ENCODE measurements around the gene HSBP1. TPM values are rescaled to one million over a fixed set of nuclear protein-coding genes. Genes with fewer than 3 reads are reported as not detected.

The HSBP1 gene
- total and polyA plus RNA-seq, 2 of the 4 experiments (the other 2 are of a cell fraction) = 8.8 to 65.2 TPM

GRCh38 chr16:83842291-83842690, 34.5 kb downstream of the HSBP1 start:
- Histone ChIP-seq H3K23ac (ENCODE audit: low read depth, low read length) (no peak overlapping the region), H3K56ac (ENCODE audit: extremely low read depth, insufficient read depth, low read length) (no peak overlapping the region), H3K27me3 (ENCODE audit: control insufficient read depth, insufficient read depth, low read length) (peaks cover 12% of the 10 kb centered on the region), H2AK9ac (replicated peaks; ENCODE audit: low read depth, low read length, poor library complexity) (no peak overlapping the region), H3K79me1 (ENCODE audit: low read depth in 1 of 2, low read length in 2 of 2) (no peaks in the 10 kb centered on the region), H3K4me3 (ENCODE audit: insufficient read depth, low read depth, low read length) (no peak overlapping the region), H4K5ac (ENCODE audit: low read depth, low read length) (no peak overlapping the region), H4K8ac (ENCODE audit: low read depth in 2 of 2, low read length in 2 of 2) (no peak overlapping the region), H2BK20ac (ENCODE audit: low read depth, low read length) (no peak overlapping the region), H4K20me1 (ENCODE audit: insufficient read depth, low read length) (no peaks in the 10 kb centered on the region), H3K4ac (ENCODE audit: low read depth, low read length) (no peak overlapping the region), H3K9ac (ENCODE audit: low read depth, low read length) (no peak overlapping the region), H3K9me1 (ENCODE audit: insufficient read depth, low read length) (no peaks in the 10 kb centered on the region), H2BK15ac (ENCODE audit: low read depth, low read length) (no peak overlapping the region), H3K4me1 (ENCODE audit: control insufficient read depth, insufficient read depth, low read length) (no peaks in the 10 kb centered on the region), H3K9me3 (ENCODE audit: control insufficient read depth, insufficient read depth, low read length) (no peaks in the 10 kb centered on the region), H3K18ac (ENCODE audit: low read depth, low read length) (no peak overlapping the region), H2BK5ac (ENCODE audit: low read depth, low read length, poor library complexity, severe bottlenecking) (no peak overlapping the region), H3K27ac (ENCODE audit: insufficient read depth, low read length) (no peak overlapping the region), H3K14ac (replicated peaks; ENCODE audit: low read depth, low read length) (no peak overlapping the region), H3K36me3 (ENCODE audit: control insufficient read depth, insufficient read depth, low read length) (no peaks in the 10 kb centered on the region), H4K91ac (ENCODE audit: insufficient read depth, low read depth, low read length) (no peak overlapping the region), H3K4me2 (ENCODE audit: low read depth, low read length) (no peak overlapping the region), H2BK120ac (ENCODE audit: low read depth, low read length) (no peak overlapping the region), H2AK5ac (ENCODE audit: low read depth, low read length) (no peak overlapping the region), H2AFZ (replicated peaks; ENCODE audit: low read length, poor library complexity) (no peak overlapping the region)
- WGBS, 2 experiments (ENCODE audit: extremely low coverage in 2 of 2, insufficient read length in 1 of 2) = no CpG with 5 or more reads among the region's 7 CpGs
- in situ Hi-C loops (cut with MboI; ENCODE audit: low sequenced_read_pairs) = no loop called here
- BruUV-seq (replicated peaks) = no TSS peak
- ChIA-PET POLR2A (ENCODE audit: unreplicated experiment) (no interaction called here), CTCF (no interaction called here)
- DNase-seq = no peak
- intact Hi-C loops (cut with micrococcal nuclease) = no loop called here
- dilution Hi-C loops (cut with HindIII; ENCODE audit: low sequenced_read_pairs, unreplicated experiment) = no loop called here
- no peak for ATAC-seq (ENCODE audit: low read depth)
- TF ChIP-seq NFE2L2 (IDR thresholded peaks at IDR 0.05; ENCODE audit: low read depth, low read length) (no peak), CHD1 (IDR thresholded peaks at IDR 0.05; ENCODE audit: low read depth, low read length) (no peak), SMC3 (IDR thresholded peaks at IDR 0.05; ENCODE audit: low read depth, low read length) (no peak), MAFK (IDR thresholded peaks at IDR 0.05; ENCODE audit: low read depth, low read length) (no peak), RCOR1 (IDR thresholded peaks at IDR 0.05; ENCODE audit: insufficient replicate concordance, low read length) (no peak)
- TF ChIP-seq, protein P1, sequence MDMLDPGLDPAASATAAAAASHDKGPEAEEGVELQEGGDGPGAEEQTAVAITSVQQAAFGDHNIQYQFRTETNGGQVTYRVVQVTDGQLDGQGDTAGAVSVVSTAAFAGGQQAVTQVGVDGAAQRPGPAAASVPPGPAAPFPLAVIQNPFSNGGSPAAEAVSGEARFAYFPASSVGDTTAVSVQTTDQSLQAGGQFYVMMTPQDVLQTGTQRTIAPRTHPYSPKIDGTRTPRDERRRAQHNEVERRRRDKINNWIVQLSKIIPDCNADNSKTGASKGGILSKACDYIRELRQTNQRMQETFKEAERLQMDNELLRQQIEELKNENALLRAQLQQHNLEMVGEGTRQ (IDR thresholded peaks at IDR 0.05; ENCODE audit: low read depth, low read length) = no peak
